MM.1S (cell line): ENCODE results near the gene CACNA1I.

Source experiments
- CTCF ChIP-seq: fragments of 300-600 bp; sonication (generic); IDR thresholded peaks from 2 replicates; pipeline ENCODE4 v1.5.1; 2016; ENCODE audit warnings: antibody characterized with exemption, low read length, mixed read lengths
- EZH2phosphoT487 ChIP-seq: fragments of 300-600 bp; sonication (generic); IDR thresholded peaks from 2 replicates; pipeline ENCODE4 v1.6.1; 2018; ENCODE audit warnings: antibody characterized with exemption, low read length

DNA sequence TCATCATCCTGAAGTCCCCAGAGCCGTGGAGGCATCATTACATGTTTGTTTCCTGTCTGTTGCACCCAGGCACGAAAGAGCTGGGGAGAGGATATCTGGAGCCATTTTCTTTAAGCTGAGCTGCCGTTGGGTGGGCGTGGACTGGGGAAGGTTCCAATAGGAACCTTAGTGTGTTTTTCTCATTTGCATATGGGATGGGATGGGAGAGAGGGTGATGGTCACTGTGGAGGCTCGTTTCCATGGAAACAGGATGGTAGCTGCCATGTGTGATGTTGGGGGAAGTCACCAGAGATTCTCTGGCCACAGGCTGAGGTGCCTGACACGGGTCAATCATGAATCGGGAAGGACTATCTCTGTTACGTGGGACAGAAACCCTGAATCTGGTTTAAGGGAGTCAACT is 39.7 kb downstream of the CACNA1I start:
- no peak for TF ChIP-seq CTCF
- TF ChIP-seq EZH2phosphoT487, result no peak
